OCI-LY7 (cell line): Measurements from ENCODE around the gene SEBOX. TPM values are rescaled to one million over a fixed set of nuclear protein-coding genes. Genes with fewer than 3 reads are reported as not detected.

Source experiments
- BruUV-seq: library from RNA; stranded (reverse); fragments of 400-500 nt; replicated peaks from 2 replicates; lab custom pipeline; 2021; lab: Mats Ljungman, UMichigan
- CTCF ChIA-PET: fragments of 300-600 bp; sonication (Branson Sonifier 250); formaldehyde crosslinking; loops from one replicate; lab custom pipeline; 2022; ENCODE audit warnings: antibody characterized with exemption; ENCODE audit not compliant: unreplicated experiment; lab: Charles Lee
- POLR2A ChIA-PET: fragments of 300-600 bp; sonication (Branson Sonifier 250); formaldehyde crosslinking; loops from one replicate; lab custom pipeline; 2022; ENCODE audit warnings: antibody characterized with exemption; lab: Charles Lee
- DNase-seq: peaks from one replicate; pipeline ENCODE4 v3.0.0-alpha.2; 2015; ENCODE audit warnings: low spot score
- H2AFZ ChIP-seq: fragments of 200-600 bp; sonication (generic), shearing (Covaris generic); 2 replicates; pipeline ENCODE4 v1.6.1; 2014; ENCODE audit warnings: mild to moderate bottlenecking, antibody characterized with exemption, low read length, moderate library complexity
- H3K27ac ChIP-seq: fragments of 200-600 bp; sonication (generic); 2 replicates; pipeline ENCODE4 v1.5.1; 2014; ENCODE audit warnings: mixed run types, low read depth, mild to moderate bottlenecking, moderate library complexity, low read length, inconsistent platforms; ENCODE audit not compliant: poor library complexity, severe bottlenecking
- H3K36me3 ChIP-seq: fragments of 200-600 bp; sonication (generic); 2 replicates; pipeline ENCODE4 v1.6.1; 2014; ENCODE audit warnings: mild to moderate bottlenecking, antibody characterized with exemption, low read length, moderate library complexity, mixed read lengths; ENCODE audit not compliant: insufficient read depth
- H3K4me1 ChIP-seq: fragments of 200-600 bp; sonication (generic); 2 replicates; pipeline ENCODE4 v1.5.1; 2014; ENCODE audit warnings: mild to moderate bottlenecking, low read length; ENCODE audit not compliant: insufficient read depth, poor library complexity, severe bottlenecking
- H3K4me2 ChIP-seq: fragments of 200-600 bp; sonication (generic); 2 replicates; pipeline ENCODE4 v1.6.1; 2014; ENCODE audit warnings: mild to moderate bottlenecking, low read length
- H3K4me3 ChIP-seq: fragments of 200-600 bp; sonication (generic); 2 replicates; pipeline ENCODE4 v1.5.1; 2014; ENCODE audit warnings: mild to moderate bottlenecking, low read depth, low read length; ENCODE audit not compliant: poor library complexity, severe bottlenecking
- H3K79me2 ChIP-seq: fragments of 200-600 bp; sonication (generic); 2 replicates; pipeline ENCODE4 v1.6.1; 2016; ENCODE audit warnings: low read depth, mild to moderate bottlenecking, low read length, moderate library complexity, mixed read lengths; ENCODE audit not compliant: insufficient read depth
- H3K9me2 ChIP-seq: fragments of 200-600 bp; sonication (generic); 2 replicates; pipeline ENCODE4 v1.6.1; 2016; ENCODE audit warnings: mild to moderate bottlenecking, low read length, mixed read lengths; ENCODE audit not compliant: insufficient read depth
- H3K9me3 ChIP-seq: fragments of 200-600 bp; sonication (generic); 2 replicates; pipeline ENCODE4 v1.6.1; 2014; ENCODE audit warnings: mild to moderate bottlenecking, mixed run types, low read length, mixed read lengths
- H4K20me1 ChIP-seq: fragments of 200-600 bp; sonication (generic); 2 replicates; pipeline ENCODE4 v1.6.1; 2014; ENCODE audit warnings: mild to moderate bottlenecking, antibody characterized with exemption, low read length, moderate library complexity, mixed read lengths; ENCODE audit not compliant: insufficient read depth
- CTCF ChIP-seq: fragments of 200-600 bp; sonication (generic); conservative IDR thresholded peaks from 2 replicates; pipeline ENCODE4 v1.5.1; 2014; ENCODE audit warnings: mild to moderate bottlenecking, antibody characterized with exemption, low read length, moderate library complexity, mixed read lengths
- EZH2phosphoT487 ChIP-seq: fragments of 200-600 bp; sonication (generic); IDR thresholded peaks from 2 replicates; pipeline ENCODE4 v1.6.1; 2018; ENCODE audit warnings: low read depth, borderline replicate concordance, mild to moderate bottlenecking, mixed run types, antibody characterized with exemption, low read length, moderate library complexity, mixed read lengths
- intact Hi-C: fragments of 100-400 bp; cut with micrococcal nuclease; formaldehyde crosslinking; loops from one replicate; pipeline ENCODE4 v1.10.0; 2022; ENCODE audit not compliant: unreplicated experiment
- total RNA-seq, 2 experiments: library from RNA; depleted of rRNA in 1 of 2; stranded (reverse); fragments of >200 nt in 1 of 2; shearing (Covaris generic) in 1 of 2; gene quantifications; 2 replicates each; pipeline ENCODE4 v1.2.3, GENCODE V29; 2014 to 2022

SEBOX gene
- total RNA-seq, 2 experiments from 2014 or later: not detected

DNA sequence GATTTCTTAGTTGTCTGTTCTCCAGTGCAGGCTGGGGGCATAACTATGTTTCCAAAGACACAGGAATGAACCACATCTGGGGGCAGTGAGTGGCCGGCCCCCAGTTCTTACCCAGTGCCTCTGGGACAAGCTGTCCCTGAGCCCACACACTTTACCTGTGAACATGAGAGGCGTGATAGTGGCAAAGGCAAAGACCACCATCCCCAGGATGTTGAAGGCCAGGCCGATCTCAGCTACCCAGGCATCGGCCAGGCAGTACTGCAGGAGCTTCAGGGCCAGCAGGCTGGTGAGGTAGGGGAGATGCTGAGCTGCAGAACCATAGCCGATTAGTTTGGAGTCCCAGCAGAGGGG lies 39.4 kb upstream of the SEBOX start:
- ChIA-PET CTCF (no interaction called here), POLR2A (interaction anchor here (0.8 kb wide), 1 partner anchor 10 kb away, joined by 3 read pairs; no protein-coding TSS in a partner anchor)
- no peaks in the 10 kb centered on the region for H3K4me1 ChIP-seq
- H3K9me2 ChIP-seq: no peaks in the 10 kb centered on the region
- no peak overlapping the region for H3K27ac ChIP-seq
- BruUV-seq: no TSS peak
- no peak overlapping the region for H3K4me2 ChIP-seq
- H3K4me3 ChIP-seq: no peak overlapping the region
- H3K36me3 ChIP-seq: no peaks in the 10 kb centered on the region
- no peaks in the 10 kb centered on the region for H4K20me1 ChIP-seq
- no peak overlapping the region for H2AFZ ChIP-seq
- no peaks in the 10 kb centered on the region for H3K79me2 ChIP-seq
- no peaks in the 10 kb centered on the region for H3K9me3 ChIP-seq
- TF ChIP-seq CTCF (no peak), EZH2phosphoT487 (no peak)
- intact Hi-C loops: no loop called here
- DNase-seq: no peak

- Histone ChIP-seq H2AFZ (no peak overlapping the region), H3K4me1 (no peaks in the 10 kb centered on the region), H3K9me3 (no peaks in the 10 kb centered on the region), H4K20me1 (no peaks in the 10 kb centered on the region), H3K36me3 (no peaks in the 10 kb centered on the region), H3K27ac (no peak overlapping the region), H3K4me2 (no peak overlapping the region), H3K79me2 (no peaks in the 10 kb centered on the region), H3K9me2 (no peaks in the 10 kb centered on the region), H3K4me3 (no peak overlapping the region)
- intact Hi-C loops: no loop called here
- DNase-seq: no peak
- BruUV-seq: no TSS peak
- ChIA-PET POLR2A (interaction anchor here (0.6 kb wide), 1 partner anchor 471 kb away, joined by 6 read pairs; no protein-coding TSS in a partner anchor), CTCF (no interaction called here)
- TF ChIP-seq CTCF: no peak
- no peak for TF ChIP-seq EZH2phosphoT487
Observed at GRCh38 chr17:28404007-28404406, 39.0 kb upstream of the SEBOX start.

- no peak overlapping the region for H2AFZ ChIP-seq
- H3K27ac ChIP-seq: no peak overlapping the region
- TF ChIP-seq EZH2phosphoT487 (no peak), CTCF (no peak)
- intact Hi-C loops: no loop called here
- CTCF ChIA-PET: no interaction called here
- no peak overlapping the region for H3K4me2 ChIP-seq
- no peak for DNase-seq
- H4K20me1 ChIP-seq: no peaks in the 10 kb centered on the region
- no peaks in the 10 kb centered on the region for H3K79me2 ChIP-seq
- no peaks in the 10 kb centered on the region for H3K9me2 ChIP-seq
- no peak overlapping the region for H3K4me3 ChIP-seq
- BruUV-seq: no TSS peak
- H3K36me3 ChIP-seq: no peaks in the 10 kb centered on the region
- H3K4me1 ChIP-seq: no peaks in the 10 kb centered on the region
- no peaks in the 10 kb centered on the region for H3K9me3 ChIP-seq
- POLR2A ChIA-PET: no interaction called here
Observed at GRCh38 chr17:28402844-28403243, 37.8 kb upstream of the SEBOX start.
